NCI-H446 treated with DMSO at 0.1 percent for 48 hours (cell line): ENCODE measurements around the gene C9orf50.
"Not testable (repeated sequence)": the region's sequence is repeated elsewhere in the genome, so short reads cannot be mapped to it uniquely, and the experiment has no call there.

Source experiments
- DNase-seq: peaks from one replicate; lab custom pipeline; 2025; lab: John Stamatoyannopoulos, UW

C9orf50 gene

DNA sequence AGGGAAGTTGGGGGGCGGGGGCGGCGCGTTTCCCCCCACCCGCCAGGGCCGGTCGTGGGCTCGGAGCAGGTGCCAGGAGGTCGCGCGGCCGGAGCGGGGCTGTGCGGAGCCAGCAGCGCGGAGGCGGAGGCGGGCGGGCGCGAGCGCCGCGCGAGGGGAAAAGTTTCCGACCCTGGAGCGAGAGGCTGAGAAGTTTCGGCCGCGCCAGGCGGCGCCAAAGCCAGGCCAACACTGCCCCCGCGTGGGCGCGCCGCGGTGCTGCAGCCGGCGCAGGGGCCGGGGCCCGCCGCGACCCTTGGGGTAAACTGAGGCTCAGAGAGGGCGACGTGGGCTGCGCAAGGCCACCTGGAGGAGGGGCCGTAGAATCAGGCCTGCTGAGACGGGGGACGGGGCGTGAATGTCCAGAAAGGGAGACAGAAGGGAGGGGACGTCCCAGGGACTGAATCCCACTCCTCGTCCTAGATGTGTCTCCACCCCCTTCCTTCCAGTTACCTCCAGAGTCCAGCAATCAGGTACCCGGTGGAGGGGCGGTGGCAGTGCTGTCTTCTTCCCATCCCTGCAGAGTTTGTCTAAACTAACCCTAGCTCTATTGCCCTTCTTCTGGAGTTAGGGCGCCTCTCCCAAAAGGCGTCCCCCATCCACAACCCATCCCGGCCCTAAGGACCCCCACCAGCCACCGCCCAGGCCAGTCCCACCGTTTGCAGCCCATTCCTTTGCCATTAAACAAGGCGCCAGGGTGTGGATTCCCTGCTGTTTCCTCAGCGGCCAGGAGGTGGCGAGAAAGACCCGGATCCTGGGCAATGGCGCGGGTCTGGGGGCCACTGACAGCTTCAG lies 10.2 kb downstream of the C9orf50 start:
- DNase-seq: no peak

DNA sequence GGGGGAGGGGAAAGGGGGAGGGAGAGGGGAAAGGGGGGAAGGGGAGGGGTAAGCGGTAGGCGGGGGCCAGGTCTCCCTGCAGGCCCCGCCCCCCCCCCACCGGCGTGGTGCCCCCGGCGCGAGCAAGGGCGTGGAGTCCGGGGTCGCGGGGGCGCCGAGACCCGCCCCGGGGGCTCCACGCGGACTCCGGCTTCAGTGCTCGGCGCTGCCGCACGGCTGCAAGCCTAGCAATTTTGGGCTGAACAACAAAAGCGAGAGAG lies 10.8 kb downstream of the C9orf50 start:
- DNase-seq: no peak

DNA sequence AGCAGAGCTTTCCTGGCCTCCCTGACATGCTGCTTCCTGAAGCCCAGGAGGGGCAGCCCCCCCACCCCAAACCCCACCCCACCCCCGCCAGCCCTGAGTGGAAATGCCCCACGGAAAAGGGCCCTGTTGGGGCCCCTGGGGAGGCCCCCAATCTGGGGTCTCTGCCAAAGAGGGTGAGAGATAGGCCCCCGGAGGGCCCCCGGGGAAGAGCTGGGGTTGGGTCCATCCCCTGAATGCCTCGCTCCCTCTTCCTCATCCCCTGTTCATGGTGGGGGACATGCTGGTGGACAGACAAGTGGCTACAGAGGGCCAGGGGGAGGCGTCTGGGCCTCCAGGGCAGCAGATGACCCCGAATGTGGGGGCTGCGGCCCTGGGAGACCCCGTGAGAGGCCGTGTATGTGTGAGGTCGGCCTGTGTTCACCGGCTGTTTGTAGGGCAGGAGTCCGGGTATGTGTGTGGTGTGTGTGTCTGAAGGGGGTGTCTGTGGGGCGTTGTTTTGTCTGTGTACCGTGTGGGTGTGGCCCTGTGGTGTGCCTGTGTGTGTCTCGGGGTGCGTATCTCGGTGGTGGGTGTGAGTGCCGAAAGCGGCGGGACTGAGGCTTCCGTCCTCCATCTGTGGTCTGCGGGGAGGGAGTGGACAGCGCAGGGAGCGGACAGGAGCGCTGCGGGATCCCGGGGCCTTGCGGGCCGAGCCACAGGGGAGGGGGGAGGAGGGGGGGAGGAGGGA lies 11.3 kb downstream of the C9orf50 start:
- DNase-seq: no peak

DNA sequence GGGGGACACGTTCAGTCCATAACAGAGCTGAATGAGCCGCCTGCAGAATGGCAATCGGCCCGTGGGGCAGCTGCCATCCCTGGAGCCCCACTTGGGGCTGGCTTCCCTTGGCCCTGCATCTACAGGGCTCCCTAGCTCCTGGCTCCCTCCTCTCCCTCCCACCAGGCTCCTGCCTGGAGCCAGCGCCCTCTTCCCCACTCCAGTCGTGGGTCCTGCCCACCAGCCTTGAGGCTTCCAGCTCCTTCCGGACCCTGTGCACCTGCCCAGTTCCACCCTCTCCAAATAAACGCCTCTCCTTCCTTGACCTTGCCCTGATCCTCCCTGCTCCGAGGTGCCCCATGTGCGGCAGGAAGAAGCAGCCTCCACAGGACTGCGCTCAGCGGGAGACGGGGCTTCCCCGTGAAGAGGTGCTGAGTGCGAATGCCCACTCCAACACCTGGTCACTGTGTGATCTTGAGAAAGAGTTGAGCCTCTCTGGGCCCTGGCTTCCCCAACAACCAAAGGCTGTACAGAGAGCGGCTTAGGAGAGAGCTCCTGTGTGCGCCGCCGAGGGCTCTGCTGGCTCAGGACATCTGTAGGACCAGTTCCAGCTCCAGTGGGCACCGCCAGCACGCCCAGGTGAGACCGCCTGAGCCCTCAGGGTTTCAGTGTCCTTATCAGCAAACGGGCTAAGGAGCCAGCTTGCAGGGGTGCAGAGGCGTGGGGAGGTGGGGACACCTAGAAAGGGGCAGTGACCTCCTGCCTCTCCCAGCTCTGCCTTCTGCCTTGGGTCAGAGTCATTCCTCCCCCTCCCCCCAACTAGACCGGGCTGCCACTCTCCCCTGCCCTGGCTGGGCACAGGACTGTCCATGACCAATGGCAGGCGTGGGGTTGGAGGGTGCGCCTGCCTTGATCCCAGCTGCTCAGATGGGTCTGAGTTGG lies 12.1 kb downstream of the C9orf50 start:
- DNase-seq: no peak

DNA sequence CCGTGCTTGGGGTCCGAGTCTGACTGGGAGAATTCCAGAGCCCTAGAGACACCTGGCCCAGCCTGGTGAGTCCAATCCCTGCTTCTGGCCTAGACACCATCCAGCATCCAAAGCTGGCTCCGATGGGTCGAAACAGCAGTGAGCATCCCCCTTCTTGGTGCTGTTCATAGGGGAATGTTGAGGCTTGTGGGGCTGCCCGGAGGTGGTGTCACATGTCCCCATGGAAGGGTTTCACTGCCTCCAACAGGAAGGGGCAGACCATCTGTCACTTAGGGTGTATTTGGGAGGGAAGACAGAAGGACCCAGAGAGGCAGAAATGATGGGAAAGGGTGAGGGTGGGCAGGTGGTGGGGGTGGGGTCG lies 13.9 kb downstream of the C9orf50 start:
- no peak for DNase-seq

DNA sequence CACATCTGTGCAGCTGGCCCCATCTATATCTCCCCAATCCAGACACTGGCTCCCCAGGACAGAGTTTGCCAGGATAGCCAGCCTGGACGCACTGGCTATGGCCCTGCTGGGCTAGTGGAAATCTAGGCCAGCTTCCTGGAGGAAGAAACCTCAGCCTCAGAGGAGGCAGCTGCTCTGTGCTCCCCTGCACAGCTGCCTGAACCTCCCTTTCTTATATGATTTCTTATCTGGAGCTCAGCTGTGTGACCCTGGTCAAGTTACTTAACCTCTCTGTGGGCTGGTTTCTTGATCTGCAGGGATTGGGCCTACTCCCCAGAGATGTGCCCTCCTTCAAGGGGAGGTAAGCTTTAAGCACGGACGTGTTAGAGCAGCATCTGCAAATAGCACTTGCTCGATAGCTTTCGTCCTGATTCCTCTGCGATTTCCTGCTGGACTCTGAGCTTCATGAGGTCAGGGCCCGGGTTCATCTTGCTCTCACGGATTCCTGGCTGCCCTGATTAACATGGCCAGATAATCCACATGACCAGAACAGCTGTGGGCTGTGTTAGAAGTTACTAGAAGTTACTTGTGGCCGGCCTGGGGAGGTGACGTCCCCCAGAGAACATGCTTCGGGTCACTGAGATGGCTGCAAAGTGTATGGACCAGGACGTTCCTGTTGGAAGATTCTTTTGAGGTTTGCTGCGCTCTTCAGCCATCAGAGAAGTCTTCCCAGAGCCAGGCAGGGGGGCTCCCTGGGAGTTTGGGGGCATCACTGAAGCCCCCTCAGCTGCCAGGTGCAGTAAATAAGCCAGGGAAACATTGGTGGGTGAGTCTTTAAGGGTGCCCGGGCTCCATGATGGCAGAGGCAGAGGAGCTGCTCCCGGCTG lies 14.5 kb downstream of the C9orf50 start:
- DNase-seq: no peak

DNA sequence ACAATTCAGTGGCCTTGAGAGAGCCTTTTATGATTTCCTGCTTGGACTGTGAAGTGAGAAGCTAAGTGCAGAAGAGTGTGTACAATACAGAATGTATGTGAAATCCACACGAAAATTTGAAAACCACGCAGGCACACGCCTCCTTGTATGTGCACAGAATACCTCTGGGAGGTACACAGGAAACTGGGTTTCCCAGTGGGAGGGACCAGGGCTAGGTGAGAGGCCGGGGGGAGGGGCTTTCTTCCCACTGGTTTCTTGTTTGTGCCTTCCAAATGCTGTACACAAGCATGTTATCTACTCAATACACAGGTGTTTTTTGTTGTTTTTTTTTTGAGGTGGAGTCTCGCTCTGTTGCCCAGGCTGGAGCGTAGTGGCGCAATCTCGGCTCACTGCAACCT lies 16.1 kb downstream of the C9orf50 start:
- no peak for DNase-seq

DNA sequence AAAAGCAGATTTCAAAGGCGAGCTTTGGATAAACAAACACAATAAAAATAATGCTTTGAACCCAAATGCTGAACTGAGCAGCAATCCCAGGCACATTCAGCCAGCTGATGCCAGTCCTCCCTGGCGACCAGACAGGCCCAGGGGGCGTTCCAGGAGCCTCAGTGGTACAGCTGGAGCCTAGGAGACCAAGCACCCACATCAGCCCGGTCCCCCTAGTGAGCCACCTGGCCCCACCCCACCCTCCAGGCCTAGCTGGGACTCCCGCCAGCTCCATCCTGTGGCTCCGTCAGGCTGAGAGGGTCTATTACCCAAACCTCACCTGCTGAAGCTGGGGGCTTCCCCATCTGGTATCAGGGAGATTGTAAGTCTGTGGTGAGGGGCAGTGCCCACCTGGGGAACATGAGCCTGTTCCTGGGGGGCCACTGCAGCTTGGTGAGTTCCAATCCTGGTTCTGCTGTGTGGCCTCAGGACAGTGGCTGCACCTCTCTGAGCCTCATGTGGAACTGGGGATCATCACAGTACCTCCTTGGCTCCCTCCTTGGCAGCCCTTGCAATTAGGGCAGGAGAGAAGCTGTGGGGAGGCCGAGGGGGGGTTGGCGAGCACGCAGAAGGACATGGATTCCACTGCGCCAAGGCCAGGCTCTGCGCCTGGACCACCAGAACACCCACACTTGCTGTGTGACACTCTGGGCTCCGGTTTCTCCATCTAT lies 16.7 kb downstream of the C9orf50 start:
- DNase-seq: no peak

DNA sequence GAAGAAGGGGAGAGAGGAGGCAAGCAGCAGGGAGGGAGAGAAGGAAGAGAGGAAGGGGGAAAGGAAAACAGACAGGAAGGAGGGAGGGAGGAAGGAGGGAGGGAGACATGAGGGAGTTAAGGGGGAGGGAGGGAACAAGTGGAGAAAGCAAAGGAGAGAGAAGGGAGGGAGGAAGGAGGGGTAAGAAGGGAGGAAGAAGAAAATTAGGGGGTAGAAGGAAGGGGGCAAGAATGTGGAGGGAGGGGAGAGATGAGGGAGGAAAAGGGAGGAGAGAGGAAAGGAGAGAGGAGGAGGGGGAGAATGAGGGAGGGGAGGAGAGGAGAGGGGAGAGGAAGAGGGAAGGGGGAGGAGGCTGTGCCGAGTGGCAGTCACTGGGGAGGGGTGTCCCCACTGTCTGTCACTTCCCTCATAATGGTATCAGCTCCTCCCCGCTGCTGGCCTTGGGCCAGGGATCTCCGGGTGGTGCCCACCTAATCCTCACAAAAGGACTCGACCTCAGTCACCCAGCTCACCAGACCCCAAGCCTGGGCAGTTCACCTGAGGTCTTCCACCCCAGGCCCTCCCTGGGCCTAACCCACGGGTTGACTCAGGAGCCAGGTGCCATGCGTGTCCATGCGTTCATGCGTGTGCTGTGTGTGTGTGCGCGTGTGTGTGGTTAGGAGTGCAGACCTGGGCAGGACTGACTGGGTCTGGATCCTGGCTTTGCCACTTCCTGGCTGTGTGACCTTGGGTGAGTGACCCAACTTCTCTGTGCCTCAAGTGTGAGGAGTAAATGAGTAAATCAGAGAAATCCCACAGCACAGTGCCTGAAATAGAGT lies 18.1 kb downstream of the C9orf50 start:
- no peak for DNase-seq

DNA sequence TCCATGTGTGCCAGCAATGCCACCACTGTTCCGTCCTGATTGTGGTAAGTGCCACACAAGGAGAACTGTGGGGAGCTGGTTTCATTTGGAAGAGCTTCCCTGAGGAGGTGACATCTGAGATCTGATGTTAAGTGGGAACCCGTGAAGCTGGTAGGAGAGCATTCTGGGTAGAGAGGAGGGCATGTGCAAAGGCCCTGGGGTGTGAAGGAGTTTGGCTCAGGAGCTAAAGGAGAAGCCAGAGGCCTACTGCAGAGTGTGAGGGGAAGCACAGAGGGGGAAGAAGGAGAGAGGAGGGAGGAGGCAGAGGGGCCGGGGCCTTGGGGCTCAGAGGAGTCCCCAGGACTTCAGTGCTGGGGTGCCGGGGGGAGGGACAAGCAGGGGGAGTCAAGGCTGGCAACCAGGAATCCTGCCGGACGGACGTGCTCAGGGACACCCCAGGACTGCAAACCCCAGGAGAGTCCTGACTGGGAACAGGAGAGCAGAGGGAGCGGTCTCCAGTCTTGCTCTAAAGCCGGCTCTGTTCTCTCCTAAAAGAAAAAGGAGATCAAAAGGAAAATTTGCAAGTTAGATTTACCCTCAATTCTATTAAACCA lies 19.7 kb downstream of the C9orf50 start:
- no peak for DNase-seq

DNA sequence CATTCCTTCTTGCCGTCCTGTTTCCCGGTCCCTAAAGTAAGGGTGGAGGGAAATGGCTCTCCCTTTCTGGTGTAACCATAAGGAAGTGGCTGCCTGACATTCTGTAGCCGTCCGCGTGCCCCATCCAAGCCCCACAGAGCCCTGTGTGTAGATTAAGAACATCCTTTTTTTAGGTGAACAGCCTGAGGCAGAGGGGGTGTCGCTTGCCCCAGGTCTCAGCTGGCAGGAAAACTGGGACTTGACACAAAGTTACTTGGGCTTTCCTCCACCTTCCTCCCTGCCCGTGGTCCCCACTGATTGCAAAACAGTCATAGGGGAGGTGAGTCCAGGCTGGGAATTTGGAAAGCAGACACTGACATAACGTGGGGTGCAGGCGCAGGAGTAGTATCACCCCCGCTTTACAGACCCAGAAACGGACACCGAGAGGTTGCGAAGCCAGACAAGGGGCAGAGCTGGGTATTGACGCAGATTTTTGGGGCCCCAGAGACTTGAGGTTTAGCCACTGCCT lies 22.8 kb downstream of the C9orf50 start:
- no peak for DNase-seq

DNA sequence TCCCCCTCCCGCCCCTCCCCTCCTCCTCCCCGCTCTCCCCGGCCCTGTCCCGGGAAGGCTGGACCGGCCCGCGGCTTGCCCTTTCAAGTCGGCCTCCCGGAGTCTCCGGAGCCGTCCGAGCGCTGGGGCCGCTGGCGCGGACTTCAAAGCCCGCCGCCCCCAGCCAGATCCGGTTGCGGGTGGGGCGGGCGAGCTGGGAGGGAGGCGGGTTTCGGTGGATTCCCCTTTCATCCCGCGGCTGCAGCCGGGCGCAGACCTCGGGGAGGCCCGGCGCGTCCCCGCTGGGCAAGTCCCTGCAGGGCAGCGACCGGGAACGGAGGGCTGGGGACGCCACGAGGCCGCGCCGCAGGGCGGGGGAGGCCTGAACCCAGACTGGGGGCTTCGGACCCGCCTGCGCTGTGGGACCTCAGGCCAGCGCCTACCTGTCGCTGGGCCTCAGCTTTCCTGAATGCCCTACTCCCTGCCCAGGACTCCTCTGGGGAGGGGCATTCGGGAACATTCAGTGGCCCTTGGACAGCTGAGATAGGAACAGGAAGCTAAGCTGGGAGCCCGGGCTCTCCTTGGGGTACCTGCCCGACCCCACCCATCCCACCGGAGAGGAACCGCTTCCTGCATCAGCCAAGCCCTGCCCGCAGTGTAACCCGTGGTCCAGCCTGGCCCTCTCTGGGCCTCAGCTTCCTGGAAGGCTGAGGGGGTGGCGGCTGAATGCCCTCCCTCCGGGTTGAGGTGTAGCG lies 23.4 kb downstream of the C9orf50 start:
- no peak for DNase-seq

DNA sequence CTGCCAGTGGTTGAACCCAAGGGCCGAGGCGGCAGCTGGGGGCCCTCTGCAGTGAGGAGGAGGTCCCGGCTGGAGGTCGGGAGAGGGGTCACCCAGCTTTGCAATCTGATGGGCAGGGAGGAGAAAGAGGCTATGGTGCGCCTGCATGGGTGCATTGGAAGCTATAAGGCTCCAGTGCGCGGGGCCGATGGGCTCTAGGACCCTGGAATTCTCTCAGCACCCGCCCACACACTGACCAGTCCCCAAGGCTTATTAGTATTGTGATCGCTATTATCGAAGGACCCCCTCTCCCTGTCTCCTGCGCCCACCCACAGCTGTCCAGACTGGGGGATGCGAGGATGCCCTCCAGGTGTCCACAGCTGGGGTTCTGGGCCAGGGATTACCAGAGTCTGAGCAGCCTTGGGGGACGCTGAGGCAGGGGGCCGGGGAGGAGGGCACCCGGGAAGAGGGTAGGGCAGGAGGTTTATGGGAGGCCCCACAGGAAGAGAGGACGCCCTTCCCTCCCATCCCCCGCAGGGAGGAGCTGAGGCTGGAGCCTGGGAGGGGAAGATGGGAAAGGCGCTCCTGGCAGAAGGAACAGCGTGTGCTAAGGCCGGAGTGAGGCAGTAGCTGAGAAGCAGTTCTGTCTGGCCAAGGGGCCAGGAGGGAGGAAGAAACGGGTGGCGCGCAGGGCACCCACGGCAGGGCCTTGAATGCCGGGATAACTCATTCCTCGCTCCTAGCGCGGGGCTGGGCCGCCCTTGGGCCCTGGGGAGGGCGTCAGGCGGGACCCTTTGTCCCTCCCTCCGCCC lies 24.2 kb downstream of the C9orf50 start:
- DNase-seq: no peak

DNA sequence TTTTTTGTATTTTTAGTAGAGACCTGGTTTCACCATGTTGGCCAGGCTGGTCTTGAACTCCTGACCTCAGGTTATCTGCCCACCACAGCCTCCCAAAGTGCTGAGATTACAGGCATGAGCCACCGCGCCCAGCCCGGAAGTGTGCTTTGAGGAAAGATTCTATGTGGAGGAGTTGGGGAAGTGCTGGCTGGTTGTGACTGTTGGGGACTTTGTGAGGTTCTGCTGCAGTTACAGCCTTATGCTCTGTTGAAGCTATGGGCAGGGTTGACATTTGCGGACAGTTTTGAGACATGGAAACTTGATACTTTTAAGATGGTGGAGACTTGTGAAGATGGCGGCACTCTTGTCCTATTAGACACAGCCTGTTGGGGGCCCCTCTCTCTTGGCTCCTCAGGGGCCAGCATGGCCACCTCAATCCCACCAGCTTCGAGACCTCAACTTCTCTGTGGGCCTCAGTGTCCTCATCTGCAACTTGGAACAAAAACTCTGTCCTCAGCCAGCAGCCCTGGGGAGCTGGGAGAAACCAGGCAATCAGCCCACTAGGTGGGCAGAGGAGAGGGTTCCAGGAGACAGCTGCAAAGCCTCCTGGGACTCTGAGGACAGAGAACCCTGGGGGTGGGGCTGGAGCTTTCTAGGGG lies 24.9 kb downstream of the C9orf50 start:
- no peak for DNase-seq

DNA sequence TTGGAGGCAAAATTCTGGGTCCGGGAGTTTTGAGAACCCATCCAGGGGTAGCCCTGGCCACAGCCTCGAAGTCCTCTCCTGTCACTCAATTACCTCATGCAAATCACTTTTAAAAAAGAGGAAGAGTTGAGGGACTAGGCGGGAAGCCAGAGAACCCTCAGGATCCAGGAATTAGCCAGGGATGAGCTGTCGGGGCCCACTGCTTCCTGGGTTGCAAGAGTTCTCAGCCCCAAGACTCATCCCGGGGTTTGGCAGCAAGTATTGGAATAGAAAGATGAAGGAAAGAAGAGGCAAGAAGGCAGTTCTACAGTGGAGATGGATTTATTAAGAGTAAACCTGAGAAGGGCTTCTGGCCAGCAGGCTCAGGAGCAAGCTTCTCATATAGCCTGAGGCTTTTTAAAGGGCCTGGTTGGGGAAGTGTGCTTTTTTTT lies 25.6 kb downstream of the C9orf50 start:
- DNase-seq: no peak

DNA sequence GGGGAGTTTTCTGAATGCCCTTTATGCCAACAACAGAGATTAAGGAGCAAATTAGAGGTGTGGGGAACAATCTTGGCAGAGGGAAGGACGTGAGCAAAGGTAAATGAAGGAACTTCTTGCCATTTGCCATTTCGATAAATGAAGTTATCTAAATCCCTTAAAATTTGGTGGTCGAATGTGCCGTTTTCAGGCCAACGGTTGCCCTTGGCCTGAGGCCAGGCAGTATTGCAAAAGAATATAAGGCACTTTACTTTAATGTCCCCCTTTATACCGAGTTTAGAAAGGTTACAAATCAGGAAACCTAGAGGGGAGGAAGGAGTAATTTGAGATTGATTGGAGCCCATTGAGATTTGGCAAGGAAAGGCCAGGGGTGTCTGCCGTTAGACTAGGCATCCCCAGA lies 26.3 kb downstream of the C9orf50 start:
- no peak for DNase-seq

DNA sequence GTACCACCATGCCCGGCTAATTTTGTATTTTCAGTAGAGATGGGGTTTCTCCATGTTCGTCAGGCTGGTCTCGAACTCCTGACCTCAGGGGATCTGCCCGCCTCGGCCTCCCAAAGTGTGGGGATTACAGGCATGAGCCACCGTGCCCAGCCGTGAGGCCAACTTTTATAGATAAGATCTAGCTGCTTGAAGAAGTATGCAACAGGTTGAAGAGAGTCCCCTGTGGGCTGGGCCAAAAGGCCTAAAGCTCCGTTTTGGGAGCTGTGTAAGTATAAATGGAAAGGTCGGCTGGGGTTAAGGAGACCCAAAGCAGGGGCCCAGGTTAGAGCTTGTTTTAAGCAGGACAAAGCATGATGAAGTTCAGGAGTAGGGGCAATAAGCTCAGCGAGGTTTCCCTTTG lies 28.1 kb downstream of the C9orf50 start:
- DNase-seq: not testable (repeated sequence)

DNA sequence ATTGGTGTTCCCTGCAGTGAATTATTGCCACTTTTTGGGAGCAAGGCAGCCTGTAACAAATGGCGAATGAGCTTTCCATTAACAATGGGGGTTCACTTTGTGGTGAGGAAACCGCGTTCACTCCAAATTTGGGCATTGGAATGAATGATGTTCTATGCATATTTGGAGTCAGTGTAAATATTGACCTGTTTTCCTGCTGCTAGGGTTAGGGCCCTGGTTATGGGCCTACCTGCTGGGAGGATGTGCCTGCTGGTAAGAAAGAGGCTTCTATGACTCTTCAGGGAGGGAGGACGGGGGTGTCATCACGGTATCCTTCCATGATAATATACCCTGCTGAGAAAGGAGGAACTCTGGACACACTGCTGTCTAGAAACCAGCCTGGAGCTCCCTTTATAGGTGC lies 29.0 kb downstream of the C9orf50 start:
- DNase-seq: no peak
